Endometrial microvascular endothelial cells (primary cell): ENCODE data around the gene TNP2. TPM values are rescaled to one million over a fixed set of nuclear protein-coding genes. Genes with fewer than 3 reads are reported as not detected.
"Not testable (repeated sequence)": the region's sequence is repeated elsewhere in the genome, so short reads cannot be mapped to it uniquely, and the experiment has no call there.

ENCODE experiments used
- in situ Hi-C: cut with HindIII; loops from 2 replicates; pipeline ENCODE4 v1.10.0; 2017; ENCODE audit warnings: low sequenced_read_pairs, low pct_unique_long_range_greater_than_20kb; ENCODE audit errors: inconsistent ontology term
- total RNA-seq: library from RNA; depleted of rRNA; stranded (reverse); fragments of >200 nt; gene quantifications from one replicate; pipeline ENCODE4 v1.2.3, GENCODE V29; 2015; ENCODE audit errors: inconsistent ontology term

Gene TNP2
- total RNA-seq, 1 donor from 2014 or later = not detected

DNA sequence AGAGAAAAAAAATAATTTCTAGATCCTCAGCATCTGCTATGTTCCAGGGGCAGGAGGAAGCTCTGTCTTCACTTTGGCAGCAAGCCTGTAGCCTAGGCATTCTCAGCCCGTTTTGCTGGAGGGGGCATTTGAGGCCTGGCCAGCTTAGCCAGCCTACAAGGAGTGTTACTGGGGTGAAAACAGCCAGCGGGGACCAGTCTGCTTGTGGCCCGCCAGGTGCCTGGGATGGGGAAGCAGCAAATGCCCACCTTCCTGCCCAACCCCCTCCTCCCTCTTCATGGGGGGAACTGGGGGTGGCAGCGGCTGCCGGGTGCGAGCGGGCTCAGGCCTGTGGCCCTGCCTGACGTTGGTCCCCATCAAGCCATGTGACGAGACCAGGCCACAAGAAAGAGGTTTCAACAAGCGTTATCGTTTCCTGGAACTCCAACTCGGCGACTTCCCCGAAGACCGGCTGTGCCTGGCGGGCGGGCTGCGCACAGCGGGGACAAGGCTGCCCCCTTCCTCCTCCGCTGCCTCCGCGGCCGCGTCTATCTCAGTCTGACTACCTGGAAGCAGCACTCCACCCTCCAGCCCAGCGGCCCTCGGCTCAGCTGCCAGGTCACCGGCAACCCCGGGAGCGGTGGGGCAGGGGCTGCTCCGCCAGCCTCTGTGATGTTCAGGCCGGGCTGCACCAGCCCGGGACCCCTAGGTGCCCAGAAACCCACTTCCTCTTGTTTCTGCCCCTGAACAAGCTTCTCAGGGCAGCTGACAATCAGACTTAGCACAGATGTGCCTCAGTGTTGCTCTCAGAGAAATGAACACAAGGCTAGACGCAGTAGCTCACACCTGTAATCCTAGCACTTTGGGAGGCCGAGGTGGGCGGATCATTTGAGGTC lies 36.0 kb downstream of the TNP2 start:
- in situ Hi-C loops = no loop called here

DNA sequence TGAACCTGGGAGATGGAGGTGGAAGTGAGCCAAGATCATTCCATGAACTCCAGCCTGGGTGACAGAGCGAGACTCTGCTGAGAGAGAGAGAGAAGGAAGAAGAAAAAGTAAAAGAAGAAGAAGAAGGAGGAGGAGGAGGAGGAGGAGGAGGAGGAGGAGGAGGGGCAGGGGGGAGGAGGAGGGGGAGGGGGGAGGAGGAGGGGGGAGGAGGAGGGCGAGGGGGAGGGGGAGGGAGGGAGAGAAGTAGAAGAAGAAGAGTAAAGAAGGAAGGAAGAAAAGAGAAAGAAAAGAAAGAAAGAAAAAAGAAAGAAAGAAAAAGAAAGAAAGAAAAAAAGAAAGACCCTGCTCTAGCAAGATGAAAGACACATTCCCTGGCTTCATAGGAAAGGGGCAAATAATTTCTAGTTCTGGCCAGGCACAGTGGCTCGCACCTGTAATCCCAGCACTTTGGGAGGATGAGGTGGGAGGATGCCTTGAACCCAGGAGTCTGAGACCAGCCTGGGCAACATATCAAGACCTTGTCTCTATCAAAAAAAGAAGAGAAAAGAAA lies 36.7 kb downstream of the TNP2 start:
- in situ Hi-C loops = no loop called here

DNA sequence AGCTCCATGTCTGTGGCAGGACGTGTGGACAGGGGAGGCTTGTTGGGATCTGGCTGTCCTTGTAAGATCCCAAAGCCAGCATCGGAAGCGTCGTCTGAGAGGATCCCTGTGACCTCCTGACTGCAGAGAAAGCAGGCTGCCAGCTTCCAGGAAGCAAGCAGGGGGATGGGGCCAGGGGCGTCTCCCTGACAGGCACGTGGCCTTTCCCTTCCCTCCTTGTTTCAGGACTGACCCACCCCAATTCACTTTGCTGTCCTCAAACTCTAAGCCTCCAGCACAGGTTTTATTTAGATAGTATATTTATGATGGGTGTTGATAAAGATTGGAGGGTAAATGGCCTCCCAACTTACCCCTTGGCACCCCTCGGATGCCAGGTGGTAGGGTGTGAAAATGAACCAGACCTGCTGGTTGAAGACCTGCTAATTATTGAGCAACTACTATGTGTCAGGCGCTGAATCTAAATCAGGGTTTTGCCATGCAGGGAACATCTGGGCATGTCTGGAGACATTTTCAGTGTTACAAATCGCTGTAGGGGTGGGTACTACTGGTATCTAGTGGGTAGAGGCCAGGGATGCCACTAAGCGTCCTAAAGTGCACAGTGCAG lies 37.7 kb downstream of the TNP2 start:
- in situ Hi-C loops = no loop called here

DNA sequence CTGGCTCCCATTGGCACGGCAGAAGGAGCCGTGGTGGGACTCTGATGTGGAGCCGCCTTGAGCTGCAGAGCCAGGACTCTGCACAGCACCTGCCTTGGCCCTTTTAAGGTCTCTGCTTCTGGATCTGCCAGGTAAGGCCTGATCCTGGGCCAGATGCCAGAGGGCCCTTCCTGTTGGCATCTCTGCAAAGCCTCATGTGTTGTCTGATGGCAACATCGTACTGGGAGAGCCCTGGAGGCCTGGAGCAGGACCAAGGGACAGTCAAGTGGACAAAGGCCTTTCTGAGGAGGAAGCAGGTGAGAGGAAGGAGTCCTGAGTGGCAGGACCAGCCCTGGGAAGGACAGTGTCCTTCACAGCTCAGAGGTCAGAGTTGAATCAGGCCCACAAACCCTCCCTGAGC lies 39.2 kb downstream of the TNP2 start:
- in situ Hi-C loops = no loop called here

DNA sequence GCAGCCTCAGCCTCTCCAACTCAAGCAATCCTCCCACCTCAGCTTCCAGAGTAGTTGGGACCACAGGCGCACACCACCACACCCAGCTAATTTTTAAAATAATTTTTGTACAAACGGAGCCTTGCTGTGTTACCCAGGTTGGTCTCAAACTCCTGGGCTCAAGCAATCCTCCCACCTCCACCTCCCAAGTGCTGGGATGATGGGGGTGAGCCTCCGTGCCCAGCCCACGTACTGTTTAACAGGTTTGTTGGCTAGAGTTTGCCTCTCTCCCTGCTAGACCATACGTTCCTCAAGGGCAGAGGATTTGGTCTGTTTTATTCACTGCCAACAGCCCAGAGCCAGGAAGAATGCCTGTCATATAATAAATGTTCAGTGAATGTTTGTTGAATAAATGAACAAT lies 39.7 kb downstream of the TNP2 start:
- in situ Hi-C loops = no loop called here

DNA sequence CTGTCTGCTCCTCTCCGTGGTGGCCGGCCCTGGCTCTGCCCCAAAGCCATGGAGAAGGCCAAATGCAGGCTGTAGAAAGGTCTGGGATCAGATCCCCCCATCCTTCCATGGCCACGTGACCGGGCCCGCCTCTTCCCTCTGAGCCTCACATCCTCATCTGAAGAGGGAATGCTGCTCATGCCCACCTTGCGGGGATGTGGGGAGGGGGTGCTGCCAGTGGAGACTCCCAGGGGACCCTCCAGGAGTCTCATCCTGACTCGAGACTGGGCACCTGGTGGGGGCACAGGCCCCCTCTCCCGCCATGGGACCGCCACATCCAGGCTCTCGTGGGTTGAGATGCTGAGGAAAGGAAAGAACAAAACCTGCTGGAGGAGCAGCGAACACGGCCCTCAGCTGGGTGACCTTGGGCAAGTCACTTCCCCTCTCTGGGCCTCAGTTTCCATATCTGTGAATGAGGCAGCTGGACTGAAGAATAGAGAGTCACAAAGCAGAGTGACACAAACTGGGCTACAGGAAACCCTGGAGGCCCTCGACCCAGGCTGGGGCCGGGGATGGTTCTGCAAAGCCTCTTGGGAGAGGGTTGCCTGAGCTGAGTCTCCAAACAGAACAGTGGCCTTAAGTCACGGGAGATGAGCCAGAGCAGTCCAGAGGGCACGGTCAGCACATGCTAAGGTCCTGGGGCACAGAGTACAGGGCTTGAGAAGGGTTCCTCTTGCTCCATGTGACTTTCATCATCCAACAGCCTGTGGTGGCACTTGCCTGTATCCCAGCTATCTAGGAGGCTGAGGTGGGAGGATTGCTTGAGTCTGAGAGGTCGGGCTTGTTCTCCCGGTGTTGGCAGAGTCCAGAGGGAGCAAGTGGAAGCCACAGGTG lies 43.2 kb downstream of the TNP2 start:
- in situ Hi-C loops = no loop called here

DNA sequence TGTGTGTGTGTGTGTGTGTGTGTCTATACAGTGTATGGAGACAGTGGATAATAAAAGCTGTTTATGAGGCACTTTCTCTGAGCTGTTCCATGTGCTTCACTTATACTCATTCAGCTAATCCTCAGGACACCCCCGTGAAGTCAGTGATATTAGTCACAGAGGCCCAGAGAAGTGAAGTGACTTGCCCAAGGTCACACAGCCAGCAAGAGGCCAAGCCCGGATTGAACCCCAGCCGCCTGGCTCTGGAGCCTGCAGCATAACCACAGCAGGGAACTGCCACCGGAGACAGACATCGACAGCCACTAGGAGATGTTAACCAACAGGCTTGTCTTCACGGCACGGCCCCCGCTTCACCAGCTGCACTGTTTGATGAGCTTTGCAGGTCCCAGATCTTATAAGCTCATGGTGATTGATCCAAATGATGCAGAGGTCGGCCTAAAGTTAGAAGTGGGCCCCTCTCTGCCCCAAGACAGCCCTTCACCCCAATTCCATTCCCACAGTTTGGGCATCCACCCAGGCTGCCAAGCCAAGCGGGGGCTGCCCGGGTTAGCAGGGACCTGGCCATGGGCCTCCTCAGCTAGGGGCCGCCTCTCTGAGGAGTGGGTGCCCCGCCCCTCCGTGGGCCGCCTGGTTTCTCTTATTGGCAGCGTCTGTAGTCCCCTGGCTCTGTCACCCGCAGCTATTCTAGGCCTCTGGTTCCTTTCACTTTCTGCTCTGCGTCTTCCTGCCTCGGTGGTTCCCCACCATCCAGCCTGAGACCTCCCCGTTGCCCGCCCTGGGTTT lies 44.0 kb downstream of the TNP2 start:
- in situ Hi-C loops = no loop called here

DNA sequence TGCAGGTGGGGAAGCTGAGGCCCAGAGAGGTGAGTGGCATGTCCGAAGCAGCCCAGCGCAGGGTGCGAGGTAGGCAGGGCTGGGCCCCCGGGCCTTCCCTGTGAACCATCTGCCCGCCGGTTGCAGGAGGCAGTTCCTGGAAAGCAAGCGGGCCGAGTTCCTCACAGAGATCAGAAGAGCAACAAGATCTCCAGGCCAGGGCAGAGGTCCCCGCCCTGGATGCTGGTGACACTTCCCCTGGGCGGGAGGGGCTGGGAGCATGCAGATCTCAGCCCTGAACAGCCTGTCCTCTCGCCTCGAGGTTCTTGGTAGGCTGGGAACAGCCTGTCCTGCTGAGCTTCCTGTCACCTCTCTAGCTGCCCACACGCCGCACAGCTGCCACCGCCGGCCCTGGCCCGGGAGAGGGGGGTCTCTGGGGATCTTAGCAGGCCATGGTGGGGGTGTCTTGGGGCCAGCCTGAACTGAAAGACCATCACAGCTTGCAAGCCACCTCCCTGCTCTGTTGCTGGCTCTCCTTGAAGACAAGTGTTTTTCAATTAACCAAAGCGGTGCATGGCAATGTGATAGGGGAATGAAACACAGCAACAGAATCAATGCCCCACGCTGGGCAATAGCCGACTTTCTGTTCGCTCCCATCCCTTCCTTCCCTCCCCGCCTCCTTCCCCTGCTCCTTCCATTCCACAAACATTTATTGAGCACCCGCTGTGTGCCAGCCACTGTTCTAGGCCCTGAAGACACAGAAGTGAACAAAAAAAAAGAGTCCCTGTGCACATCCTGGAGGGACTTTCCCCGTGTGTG lies 44.8 kb downstream of the TNP2 start:
- in situ Hi-C loops = no loop called here

DNA sequence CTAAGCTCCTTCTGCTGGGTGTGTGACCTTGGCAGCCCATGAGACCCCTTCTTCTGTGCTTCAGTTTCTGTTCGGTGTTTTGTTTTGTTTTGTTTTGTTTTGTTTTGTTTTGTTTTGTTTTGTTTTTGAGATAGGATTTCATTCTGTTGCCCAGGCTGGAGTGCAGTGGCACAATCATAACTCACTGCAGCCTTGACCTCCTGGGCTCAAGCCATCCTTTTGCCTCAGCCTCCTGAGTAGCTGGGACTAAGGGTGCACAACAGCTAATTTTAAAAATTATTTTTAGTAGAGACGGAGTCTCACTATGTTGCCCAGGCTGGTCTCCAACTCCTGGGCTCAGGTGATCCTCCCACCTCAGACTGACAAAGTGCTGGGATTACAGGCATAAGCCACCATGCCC lies 48.6 kb downstream of the TNP2 start:
- in situ Hi-C loops = not testable (repeated sequence)

DNA sequence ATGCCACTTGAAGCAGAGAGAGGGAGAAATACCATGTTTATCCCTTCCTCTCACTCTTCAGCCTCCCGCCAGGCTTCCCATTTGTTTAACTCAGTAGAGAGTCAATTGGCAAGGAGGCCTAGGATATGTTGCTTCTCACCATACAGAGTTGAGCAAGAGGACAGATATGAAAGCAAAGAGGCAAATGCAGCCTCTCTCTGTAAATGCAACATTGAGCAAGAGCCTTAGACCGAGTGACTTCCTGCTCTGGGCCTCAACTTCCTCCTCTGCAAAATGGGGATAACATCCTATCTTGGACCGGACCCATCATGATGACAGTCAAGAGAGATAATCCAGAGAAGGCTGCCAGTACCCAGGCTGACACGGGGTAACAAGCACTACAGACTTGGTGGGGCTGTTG lies 49.9 kb downstream of the TNP2 start:
- in situ Hi-C loops = no loop called here

DNA sequence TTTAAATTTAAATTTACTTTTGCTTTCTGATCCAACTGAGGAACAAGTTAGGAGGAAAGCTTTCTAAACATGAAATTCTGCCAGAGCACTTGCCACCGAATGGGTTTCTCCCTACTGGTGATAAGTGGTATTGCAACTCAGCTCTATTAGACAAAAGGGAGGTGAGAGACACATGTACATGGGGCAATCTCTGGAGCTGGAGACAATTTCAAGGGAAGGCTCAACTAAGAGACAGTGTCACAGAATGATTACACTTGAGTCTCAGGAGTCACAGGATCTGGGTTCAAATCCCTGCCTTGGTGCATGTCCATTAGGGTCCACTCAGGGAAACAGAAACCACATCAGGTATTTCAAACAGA lies 50.5 kb downstream of the TNP2 start:
- in situ Hi-C loops = no loop called here

Other genes starting within 250 kb of the TNP2 start
- 2.2 TPM for gene SOCS1, start 13.1 kb downstream of the TNP2 start, total RNA-seq
- gene PRM3, start 4.3 kb upstream of the TNP2 start, total RNA-seq = not detected
- not detected for gene PRM2, start 7.2 kb upstream of the TNP2 start, total RNA-seq
- gene PRM1, start 12.0 kb upstream of the TNP2 start, total RNA-seq = not detected
- gene RMI2, start 76.1 kb upstream of the TNP2 start, total RNA-seq = 10.9 TPM